Measurements from ENCODE around the gene A1BG.

The A1BG gene

DNA sequence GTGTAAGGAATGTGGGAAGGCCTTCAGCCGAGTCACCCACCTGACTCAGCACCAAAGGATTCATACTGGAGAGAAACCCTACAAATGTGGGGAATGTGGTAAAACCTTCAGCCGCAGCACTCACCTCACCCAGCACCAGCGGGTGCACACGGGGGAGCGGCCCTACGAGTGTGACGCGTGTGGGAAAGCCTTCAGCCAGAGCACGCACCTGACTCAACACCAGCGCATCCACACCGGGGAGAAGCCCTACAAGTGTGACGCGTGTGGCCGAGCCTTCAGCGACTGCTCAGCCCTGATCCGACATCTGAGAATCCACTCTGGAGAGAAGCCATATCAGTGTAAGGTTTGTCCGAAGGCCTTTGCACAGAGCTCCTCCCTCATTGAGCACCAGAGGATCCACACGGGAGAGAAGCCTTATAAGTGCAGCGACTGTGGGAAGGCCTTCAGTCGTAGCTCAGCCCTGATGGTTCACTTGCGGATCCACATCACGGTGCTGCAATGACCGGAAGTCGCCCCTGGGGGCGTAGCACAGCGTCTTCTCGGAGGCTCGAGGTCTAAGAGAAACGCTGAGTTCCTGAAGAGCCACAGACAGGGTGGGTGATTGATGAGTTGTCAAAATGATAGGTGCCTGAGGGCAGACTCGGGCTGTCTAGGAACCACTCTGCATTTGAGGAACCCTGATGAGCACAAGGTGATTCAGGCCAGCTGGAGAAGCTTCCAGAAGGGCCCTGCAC lies 14.3 kb downstream of the A1BG start:
- DNase-seq (ENCODE audit: low read depth), result no peak
- TF ChIP-seq, protein P1, sequence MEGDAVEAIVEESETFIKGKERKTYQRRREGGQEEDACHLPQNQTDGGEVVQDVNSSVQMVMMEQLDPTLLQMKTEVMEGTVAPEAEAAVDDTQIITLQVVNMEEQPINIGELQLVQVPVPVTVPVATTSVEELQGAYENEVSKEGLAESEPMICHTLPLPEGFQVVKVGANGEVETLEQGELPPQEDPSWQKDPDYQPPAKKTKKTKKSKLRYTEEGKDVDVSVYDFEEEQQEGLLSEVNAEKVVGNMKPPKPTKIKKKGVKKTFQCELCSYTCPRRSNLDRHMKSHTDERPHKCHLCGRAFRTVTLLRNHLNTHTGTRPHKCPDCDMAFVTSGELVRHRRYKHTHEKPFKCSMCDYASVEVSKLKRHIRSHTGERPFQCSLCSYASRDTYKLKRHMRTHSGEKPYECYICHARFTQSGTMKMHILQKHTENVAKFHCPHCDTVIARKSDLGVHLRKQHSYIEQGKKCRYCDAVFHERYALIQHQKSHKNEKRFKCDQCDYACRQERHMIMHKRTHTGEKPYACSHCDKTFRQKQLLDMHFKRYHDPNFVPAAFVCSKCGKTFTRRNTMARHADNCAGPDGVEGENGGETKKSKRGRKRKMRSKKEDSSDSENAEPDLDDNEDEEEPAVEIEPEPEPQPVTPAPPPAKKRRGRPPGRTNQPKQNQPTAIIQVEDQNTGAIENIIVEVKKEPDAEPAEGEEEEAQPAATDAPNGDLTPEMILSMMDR (IDR thresholded peaks at IDR 0.05; ENCODE audit: low read depth, low read length, missing control alignments), result peak; percentile 18
- H3K4me3 ChIP-seq (ENCODE audit: low read depth, low read length), result no peak overlapping the region

DNA sequence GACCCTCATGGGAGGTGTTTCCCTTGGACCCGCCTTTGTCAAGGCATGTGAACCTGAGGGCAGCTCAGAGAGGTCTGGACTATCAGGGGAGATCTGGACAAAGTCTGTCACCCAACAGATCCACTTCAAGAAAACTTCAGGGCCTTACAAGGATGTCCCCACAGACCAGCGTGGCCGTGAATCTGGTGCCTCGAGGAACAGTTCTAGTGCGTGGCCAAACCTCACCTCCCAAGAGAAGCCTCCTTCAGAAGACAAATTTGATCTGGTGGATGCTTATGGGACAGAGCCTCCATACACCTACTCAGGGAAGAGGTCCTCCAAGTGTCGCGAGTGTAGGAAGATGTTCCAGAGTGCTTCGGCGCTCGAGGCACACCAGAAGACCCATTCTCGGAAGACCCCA lies 15.0 kb downstream of the A1BG start:
- TF ChIP-seq, protein P1 (IDR thresholded peaks at IDR 0.05; ENCODE audit: low read depth, low read length, missing control alignments), result no peak
- H3K4me3 ChIP-seq (ENCODE audit: low read depth, low read length), result no peak overlapping the region
- DNase-seq (ENCODE audit: low read depth), result no peak

DNA sequence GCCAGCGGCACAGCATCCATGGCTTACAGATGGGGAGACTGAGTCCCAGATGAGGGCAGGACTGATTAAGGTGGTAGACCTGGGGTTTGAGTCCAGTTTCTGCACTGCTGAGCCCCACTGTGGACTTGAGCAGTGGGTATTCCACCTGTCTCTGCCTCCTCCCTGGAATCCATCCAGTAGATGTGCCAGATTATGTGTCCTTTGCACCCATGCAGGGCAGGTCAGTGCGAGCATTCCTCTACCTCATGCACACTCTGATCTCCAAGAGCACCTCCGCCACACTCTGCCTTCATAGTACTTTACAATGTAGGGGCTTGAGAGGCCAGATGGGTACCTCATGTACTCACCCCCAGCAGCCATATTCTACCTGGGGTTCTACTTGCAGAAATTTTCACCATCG lies 16.5 kb downstream of the A1BG start:
- TF ChIP-seq, protein P1 (IDR thresholded peaks at IDR 0.05; ENCODE audit: low read depth, low read length, missing control alignments), result no peak
- DNase-seq (ENCODE audit: low read depth), result no peak
- no peak overlapping the region for H3K4me3 ChIP-seq (ENCODE audit: low read depth, low read length)

DNA sequence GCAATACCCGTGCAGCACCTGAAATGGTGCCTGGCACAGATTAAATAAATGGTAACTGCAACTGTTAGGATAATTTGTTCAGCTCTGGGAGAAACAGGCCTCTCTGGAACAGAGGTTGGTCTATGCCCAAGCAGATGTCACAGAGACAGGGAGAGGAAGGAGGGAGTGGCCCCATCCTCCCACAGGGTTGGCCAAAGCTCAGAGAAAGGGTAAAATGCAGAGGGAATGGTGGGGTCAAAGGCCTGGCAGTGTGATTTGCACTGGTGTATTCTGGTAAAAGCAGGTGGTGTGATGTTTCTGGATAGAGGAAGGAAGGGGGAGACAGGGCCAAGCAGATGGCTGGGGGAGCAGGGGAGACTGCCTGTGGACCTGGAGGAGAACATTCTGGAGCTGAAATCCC lies 17.1 kb downstream of the A1BG start:
- no peak for DNase-seq (ENCODE audit: low read depth)

DNA sequence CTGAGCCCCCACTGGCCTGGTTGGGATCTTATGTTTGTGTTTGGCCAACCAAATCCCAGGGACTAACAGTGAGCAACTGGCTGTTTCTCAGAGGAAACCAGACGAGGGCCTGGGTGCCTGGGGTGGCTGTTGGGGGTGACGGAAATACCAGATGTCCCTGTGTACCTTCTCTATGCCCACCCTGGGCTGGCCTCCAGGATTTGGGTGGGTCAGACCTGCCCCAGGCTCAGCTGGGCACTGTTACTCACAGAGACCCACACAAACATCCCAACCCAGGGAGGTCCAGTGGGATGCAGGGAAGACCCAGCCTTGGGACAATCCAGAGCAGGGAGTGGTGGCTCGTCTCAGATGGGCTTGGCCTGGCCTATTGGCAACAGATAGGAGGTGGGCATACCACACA lies 17.7 kb downstream of the A1BG start:
- no peak for DNase-seq (ENCODE audit: low read depth)
- no peak overlapping the region for H3K4me3 ChIP-seq (ENCODE audit: low read depth, low read length)
- TF ChIP-seq, protein P1 (IDR thresholded peaks at IDR 0.05; ENCODE audit: low read depth, low read length, missing control alignments), result no peak

More for the DNA sequence above, 17.1 kb downstream of the A1BG start:
- H3K4me3 ChIP-seq (ENCODE audit: low read depth, low read length), result no peak overlapping the region
- TF ChIP-seq, protein P1 (IDR thresholded peaks at IDR 0.05; ENCODE audit: low read depth, low read length, missing control alignments), result no peak

DNA sequence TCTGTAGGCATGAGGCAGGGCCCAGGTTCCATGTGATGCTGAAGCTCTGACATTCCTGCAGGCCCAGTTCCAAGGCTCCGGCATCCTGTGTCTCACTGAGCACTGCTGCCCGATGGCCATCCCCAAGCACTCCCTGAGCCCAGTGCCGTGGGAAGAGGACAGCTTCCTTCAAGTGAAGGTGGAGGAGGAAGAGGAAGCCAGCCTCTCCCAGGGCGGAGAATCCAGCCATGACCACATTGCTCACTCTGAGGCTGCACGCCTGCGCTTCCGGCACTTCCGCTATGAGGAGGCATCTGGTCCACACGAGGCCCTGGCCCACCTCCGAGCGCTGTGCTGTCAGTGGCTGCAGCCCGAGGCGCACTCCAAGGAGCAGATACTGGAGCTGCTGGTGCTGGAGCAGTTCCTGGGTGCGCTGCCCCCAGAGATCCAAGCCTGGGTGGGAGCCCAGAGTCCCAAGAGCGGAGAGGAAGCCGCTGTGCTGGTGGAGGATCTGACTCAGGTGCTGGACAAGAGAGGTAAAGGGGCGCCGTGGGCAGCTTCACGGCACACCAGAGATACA lies 18.5 kb downstream of the A1BG start:
- H3K4me3 ChIP-seq (ENCODE audit: low read depth, low read length), result no peak overlapping the region
- TF ChIP-seq, protein P1 (IDR thresholded peaks at IDR 0.05; ENCODE audit: low read depth, low read length, missing control alignments), result no peak
- no peak for DNase-seq (ENCODE audit: low read depth)

DNA sequence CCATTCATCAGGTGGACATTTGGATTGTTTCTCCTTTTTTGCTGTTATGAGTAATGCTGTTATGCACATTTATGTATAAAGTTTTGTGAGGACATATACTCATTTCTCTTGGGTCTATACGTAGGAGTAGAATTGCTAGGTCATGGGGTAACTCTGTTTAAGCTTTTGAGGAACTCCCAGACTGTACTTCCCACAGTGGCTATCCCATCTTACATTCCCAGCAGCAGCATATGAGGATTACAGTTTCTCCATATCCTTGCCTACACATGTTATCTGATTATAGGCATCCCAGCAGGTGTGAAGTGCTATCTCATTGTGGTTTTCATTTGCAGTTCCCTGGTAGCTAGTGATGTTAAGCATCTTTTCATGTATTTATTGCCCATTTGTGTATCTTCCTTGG lies 20.6 kb downstream of the A1BG start:
- no peak for DNase-seq (ENCODE audit: low read depth)
- no peak overlapping the region for H3K4me3 ChIP-seq (ENCODE audit: low read depth, low read length)
- TF ChIP-seq, protein P1 (IDR thresholded peaks at IDR 0.05; ENCODE audit: low read depth, low read length, missing control alignments), result no peak
